Transverse colon (tissue), 3 donors: ENCODE data around the gene TLE7.

Experiments used
- EP300 ChIP-seq: sonication (generic); formaldehyde crosslinking; IDR thresholded peaks from one replicate; pipeline ENCODE4 v1.6.1; 2017; ENCODE audit warnings: antibody characterized with exemption, low read depth
- POLR2A ChIP-seq: fragments of 450-650 bp; IDR thresholded peaks from one replicate; pipeline ENCODE4 v1.6.1; 2016; ENCODE audit warnings: antibody characterized with exemption, mild to moderate bottlenecking, moderate library complexity
- TF ChIP-seq, protein P1 (sequence below), 5 experiments: fragments of 200-600 bp in 3 of 5; fragments of 450-650 bp in 2 of 5; sonication (generic) in 3 of 5; IDR thresholded peaks; 1 replicate in 2 of 5; 2 replicates in 3 of 5; pipeline ENCODE4 v1.5.1; 2016 to 2017; ENCODE audit warnings: antibody characterized with exemption in 5 of 5, inconsistent platforms in 3 of 5, mild to moderate bottlenecking in 2 of 5, moderate library complexity in 1 of 5

DNA sequence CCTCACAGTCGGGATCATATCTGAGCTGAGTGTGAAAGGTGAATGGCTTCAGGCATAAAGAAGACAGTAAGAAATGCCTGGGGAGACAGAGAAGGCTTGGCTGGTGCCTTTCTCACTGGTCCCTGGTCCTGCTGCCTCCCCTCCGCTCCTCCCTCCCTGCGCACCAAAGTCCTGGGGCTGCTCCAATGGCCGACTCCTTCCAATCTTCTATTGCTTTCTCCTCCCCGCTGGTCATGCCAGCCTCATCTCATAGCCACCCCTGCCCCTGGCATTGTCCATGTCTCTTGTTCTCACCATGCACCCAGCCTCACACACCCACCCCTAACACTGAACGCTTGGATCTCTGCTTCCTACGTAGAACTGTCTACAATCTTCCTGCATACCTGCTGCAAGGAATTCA lies 18.0 kb downstream of the TLE7 start:
- TF ChIP-seq, protein P1, sequence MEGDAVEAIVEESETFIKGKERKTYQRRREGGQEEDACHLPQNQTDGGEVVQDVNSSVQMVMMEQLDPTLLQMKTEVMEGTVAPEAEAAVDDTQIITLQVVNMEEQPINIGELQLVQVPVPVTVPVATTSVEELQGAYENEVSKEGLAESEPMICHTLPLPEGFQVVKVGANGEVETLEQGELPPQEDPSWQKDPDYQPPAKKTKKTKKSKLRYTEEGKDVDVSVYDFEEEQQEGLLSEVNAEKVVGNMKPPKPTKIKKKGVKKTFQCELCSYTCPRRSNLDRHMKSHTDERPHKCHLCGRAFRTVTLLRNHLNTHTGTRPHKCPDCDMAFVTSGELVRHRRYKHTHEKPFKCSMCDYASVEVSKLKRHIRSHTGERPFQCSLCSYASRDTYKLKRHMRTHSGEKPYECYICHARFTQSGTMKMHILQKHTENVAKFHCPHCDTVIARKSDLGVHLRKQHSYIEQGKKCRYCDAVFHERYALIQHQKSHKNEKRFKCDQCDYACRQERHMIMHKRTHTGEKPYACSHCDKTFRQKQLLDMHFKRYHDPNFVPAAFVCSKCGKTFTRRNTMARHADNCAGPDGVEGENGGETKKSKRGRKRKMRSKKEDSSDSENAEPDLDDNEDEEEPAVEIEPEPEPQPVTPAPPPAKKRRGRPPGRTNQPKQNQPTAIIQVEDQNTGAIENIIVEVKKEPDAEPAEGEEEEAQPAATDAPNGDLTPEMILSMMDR (IDR thresholded peaks at IDR 0.05) = no peak
- TF ChIP-seq POLR2A (no peak), EP300 (no peak)
